Measurements from ENCODE around the gene NEK7. TPM values are rescaled to one million over a fixed set of nuclear protein-coding genes. Genes with fewer than 3 reads are reported as not detected.

The NEK7 gene
- total and polyA plus RNA-seq, 2 of the 8 experiments (the other 6 are each of a cell fraction or from before 2014, with no cell fraction given), result 5.1 to 10.0 TPM

DNA sequence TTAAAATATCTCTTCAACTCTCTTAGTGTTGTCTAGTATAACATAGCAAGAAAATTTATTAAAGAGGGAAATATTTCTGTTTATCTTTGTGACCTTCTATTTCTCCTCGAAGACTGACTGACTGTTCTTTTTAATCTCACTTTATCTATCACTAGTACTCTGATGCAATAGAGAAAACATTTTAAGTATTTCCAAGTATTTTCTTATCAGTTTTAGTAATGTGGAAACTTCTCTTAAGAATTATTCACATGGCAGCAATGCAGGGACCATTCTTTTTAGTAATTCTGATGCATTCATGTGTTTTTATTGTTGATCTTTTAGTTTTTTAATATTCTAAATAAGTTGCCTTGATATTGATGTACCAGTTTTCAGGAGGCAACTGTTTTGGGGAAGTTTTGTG, 115.7 kb downstream of the NEK7 start (continued):
- TF ChIP-seq, protein P1, sequence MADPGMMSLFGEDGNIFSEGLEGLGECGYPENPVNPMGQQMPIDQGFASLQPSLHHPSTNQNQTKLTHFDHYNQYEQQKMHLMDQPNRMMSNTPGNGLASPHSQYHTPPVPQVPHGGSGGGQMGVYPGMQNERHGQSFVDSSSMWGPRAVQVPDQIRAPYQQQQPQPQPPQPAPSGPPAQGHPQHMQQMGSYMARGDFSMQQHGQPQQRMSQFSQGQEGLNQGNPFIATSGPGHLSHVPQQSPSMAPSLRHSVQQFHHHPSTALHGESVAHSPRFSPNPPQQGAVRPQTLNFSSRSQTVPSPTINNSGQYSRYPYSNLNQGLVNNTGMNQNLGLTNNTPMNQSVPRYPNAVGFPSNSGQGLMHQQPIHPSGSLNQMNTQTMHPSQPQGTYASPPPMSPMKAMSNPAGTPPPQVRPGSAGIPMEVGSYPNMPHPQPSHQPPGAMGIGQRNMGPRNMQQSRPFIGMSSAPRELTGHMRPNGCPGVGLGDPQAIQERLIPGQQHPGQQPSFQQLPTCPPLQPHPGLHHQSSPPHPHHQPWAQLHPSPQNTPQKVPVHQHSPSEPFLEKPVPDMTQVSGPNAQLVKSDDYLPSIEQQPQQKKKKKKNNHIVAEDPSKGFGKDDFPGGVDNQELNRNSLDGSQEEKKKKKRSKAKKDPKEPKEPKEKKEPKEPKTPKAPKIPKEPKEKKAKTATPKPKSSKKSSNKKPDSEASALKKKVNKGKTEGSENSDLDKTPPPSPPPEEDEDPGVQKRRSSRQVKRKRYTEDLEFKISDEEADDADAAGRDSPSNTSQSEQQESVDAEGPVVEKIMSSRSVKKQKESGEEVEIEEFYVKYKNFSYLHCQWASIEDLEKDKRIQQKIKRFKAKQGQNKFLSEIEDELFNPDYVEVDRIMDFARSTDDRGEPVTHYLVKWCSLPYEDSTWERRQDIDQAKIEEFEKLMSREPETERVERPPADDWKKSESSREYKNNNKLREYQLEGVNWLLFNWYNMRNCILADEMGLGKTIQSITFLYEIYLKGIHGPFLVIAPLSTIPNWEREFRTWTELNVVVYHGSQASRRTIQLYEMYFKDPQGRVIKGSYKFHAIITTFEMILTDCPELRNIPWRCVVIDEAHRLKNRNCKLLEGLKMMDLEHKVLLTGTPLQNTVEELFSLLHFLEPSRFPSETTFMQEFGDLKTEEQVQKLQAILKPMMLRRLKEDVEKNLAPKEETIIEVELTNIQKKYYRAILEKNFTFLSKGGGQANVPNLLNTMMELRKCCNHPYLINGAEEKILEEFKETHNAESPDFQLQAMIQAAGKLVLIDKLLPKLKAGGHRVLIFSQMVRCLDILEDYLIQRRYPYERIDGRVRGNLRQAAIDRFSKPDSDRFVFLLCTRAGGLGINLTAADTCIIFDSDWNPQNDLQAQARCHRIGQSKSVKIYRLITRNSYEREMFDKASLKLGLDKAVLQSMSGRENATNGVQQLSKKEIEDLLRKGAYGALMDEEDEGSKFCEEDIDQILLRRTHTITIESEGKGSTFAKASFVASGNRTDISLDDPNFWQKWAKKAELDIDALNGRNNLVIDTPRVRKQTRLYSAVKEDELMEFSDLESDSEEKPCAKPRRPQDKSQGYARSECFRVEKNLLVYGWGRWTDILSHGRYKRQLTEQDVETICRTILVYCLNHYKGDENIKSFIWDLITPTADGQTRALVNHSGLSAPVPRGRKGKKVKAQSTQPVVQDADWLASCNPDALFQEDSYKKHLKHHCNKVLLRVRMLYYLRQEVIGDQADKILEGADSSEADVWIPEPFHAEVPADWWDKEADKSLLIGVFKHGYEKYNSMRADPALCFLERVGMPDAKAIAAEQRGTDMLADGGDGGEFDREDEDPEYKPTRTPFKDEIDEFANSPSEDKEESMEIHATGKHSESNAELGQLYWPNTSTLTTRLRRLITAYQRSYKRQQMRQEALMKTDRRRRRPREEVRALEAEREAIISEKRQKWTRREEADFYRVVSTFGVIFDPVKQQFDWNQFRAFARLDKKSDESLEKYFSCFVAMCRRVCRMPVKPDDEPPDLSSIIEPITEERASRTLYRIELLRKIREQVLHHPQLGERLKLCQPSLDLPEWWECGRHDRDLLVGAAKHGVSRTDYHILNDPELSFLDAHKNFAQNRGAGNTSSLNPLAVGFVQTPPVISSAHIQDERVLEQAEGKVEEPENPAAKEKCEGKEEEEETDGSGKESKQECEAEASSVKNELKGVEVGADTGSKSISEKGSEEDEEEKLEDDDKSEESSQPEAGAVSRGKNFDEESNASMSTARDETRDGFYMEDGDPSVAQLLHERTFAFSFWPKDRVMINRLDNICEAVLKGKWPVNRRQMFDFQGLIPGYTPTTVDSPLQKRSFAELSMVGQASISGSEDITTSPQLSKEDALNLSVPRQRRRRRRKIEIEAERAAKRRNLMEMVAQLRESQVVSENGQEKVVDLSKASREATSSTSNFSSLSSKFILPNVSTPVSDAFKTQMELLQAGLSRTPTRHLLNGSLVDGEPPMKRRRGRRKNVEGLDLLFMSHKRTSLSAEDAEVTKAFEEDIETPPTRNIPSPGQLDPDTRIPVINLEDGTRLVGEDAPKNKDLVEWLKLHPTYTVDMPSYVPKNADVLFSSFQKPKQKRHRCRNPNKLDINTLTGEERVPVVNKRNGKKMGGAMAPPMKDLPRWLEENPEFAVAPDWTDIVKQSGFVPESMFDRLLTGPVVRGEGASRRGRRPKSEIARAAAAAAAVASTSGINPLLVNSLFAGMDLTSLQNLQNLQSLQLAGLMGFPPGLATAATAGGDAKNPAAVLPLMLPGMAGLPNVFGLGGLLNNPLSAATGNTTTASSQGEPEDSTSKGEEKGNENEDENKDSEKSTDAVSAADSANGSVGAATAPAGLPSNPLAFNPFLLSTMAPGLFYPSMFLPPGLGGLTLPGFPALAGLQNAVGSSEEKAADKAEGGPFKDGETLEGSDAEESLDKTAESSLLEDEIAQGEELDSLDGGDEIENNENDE (IDR thresholded peaks at IDR 0.05; ENCODE audit: insufficient replicate concordance, low read length), result no peak
- TF ChIP-seq, protein P2, sequence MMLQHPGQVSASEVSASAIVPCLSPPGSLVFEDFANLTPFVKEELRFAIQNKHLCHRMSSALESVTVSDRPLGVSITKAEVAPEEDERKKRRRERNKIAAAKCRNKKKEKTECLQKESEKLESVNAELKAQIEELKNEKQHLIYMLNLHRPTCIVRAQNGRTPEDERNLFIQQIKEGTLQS (IDR thresholded peaks at IDR 0.05; ENCODE audit: insufficient read depth, low read depth, low read length), result no peak
- TF ChIP-seq TAF1 (IDR thresholded peaks at IDR 0.05; ENCODE audit: low read depth, low read length) (no peak), POU5F1 (IDR thresholded peaks at IDR 0.05; ENCODE audit: low read depth, low read length) (no peak), EGR1 (IDR thresholded peaks at IDR 0.05; ENCODE audit: borderline replicate concordance, low read depth, low read length) (no peak), BACH1 (IDR thresholded peaks at IDR 0.05; ENCODE audit: low read length) (no peak), RAD21 (IDR thresholded peaks at IDR 0.05 in 1 of 2, conservative IDR thresholded peaks at IDR 0.05 in 1 of 2; ENCODE audit: low read depth in 2 of 2, low read length in 2 of 2) (no peak), SRF (IDR thresholded peaks at IDR 0.05; ENCODE audit: low read depth, low read length) (no peak), KDM4A (IDR thresholded peaks at IDR 0.05; ENCODE audit: low read depth, low read length, severe bottlenecking) (no peak)
- TF ChIP-seq, protein P3, sequence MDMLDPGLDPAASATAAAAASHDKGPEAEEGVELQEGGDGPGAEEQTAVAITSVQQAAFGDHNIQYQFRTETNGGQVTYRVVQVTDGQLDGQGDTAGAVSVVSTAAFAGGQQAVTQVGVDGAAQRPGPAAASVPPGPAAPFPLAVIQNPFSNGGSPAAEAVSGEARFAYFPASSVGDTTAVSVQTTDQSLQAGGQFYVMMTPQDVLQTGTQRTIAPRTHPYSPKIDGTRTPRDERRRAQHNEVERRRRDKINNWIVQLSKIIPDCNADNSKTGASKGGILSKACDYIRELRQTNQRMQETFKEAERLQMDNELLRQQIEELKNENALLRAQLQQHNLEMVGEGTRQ (IDR thresholded peaks at IDR 0.05; ENCODE audit: low read length), result no peak

Measured in H1 (cell line).